ENCODE results near the gene MT1HL1.

The MT1HL1 gene

GRCh38 chr1:236959112-236959511, 45.1 kb downstream of the MT1HL1 start:
- TF ChIP-seq CTCF (IDR thresholded peaks at IDR 0.05; ENCODE audit: borderline replicate concordance, insufficient read depth, low read depth, low read length) = no peak
- H3K4me3 ChIP-seq (ENCODE audit: low read depth, low read length) = no peak overlapping the region

- TF ChIP-seq CTCF (IDR thresholded peaks at IDR 0.05; ENCODE audit: borderline replicate concordance, insufficient read depth, low read depth, low read length) = no peak
- no peak overlapping the region for H3K4me3 ChIP-seq (ENCODE audit: low read depth, low read length)
These were observed 47.0 kb downstream of the MT1HL1 start for GRCh38 chr1:236957235-236957634.

All from GM12875 (cell line).